ENCODE measurements around the gene CNTNAP5. TPM values are rescaled to one million over a fixed set of nuclear protein-coding genes. Genes with fewer than 3 reads are reported as not detected.

CNTNAP5 gene
- total RNA-seq, 1 experiment from 2014 or later: not detected

- ChIA-PET POLR2A (ENCODE audit: low non-redundant PET) (no interaction called here), CTCF (no interaction called here)
- no peaks in the 10 kb centered on the region for H3K4me1 ChIP-seq (ENCODE audit: insufficient read depth, low read length, poor library complexity, severe bottlenecking)
- TF ChIP-seq CTCF (conservative IDR thresholded peaks at IDR 0.05; ENCODE audit: low read depth, low read length) (no peak), EZH2 (IDR thresholded peaks at IDR 0.05; ENCODE audit: borderline replicate concordance, low read depth, low read length, poor library complexity, severe bottlenecking) (no peak)
- no peaks in the 10 kb centered on the region for H3K36me3 ChIP-seq (ENCODE audit: insufficient read depth, low read length, poor library complexity, severe bottlenecking)
- no peak overlapping the region for H3K27ac ChIP-seq (ENCODE audit: low read depth, low read length, poor library complexity, severe bottlenecking)
- no peak for DNase-seq (ENCODE audit: low spot score)
- H3K9me3 ChIP-seq (ENCODE audit: low read depth, low read length, poor library complexity, severe bottlenecking): no peaks in the 10 kb centered on the region
- no TSS peak for BruUV-seq (replicated peaks)
- H3K4me3 ChIP-seq (ENCODE audit: low read depth, low read length, poor library complexity, severe bottlenecking): no peak overlapping the region
- intact Hi-C loops (cut with micrococcal nuclease; ENCODE audit: unreplicated experiment): no loop called here
- no peaks in the 10 kb centered on the region for H3K27me3 ChIP-seq (replicated peaks; ENCODE audit: insufficient read depth, low read depth, low read length, poor library complexity)
Measured at GRCh38 chr2:124171472-124172063, 146.5 kb downstream of the CNTNAP5 start.

GRCh38 chr2:124178719-124179118, 153.6 kb downstream of the CNTNAP5 start:
- no peaks in the 10 kb centered on the region for H3K36me3 ChIP-seq (ENCODE audit: insufficient read depth, low read length, poor library complexity, severe bottlenecking)
- no peaks in the 10 kb centered on the region for H3K4me1 ChIP-seq (ENCODE audit: insufficient read depth, low read length, poor library complexity, severe bottlenecking)
- no TSS peak for BruUV-seq (replicated peaks)
- ChIA-PET POLR2A (ENCODE audit: low non-redundant PET) (no interaction called here), CTCF (no interaction called here)
- peaks cover 3% of the 10 kb centered on the region for H3K27me3 ChIP-seq (replicated peaks; ENCODE audit: insufficient read depth, low read depth, low read length, poor library complexity)
- TF ChIP-seq EZH2 (IDR thresholded peaks at IDR 0.05; ENCODE audit: borderline replicate concordance, low read depth, low read length, poor library complexity, severe bottlenecking) (no peak), CTCF (conservative IDR thresholded peaks at IDR 0.05; ENCODE audit: low read depth, low read length) (no peak)
- H3K9me3 ChIP-seq (ENCODE audit: low read depth, low read length, poor library complexity, severe bottlenecking): no peaks in the 10 kb centered on the region
- no peak overlapping the region for H3K4me3 ChIP-seq (ENCODE audit: low read depth, low read length, poor library complexity, severe bottlenecking)
- intact Hi-C loops (cut with micrococcal nuclease; ENCODE audit: unreplicated experiment): no loop called here
- no peak overlapping the region for H3K27ac ChIP-seq (ENCODE audit: low read depth, low read length, poor library complexity, severe bottlenecking)
- DNase-seq (ENCODE audit: low spot score): no peak

GRCh38 chr2:124180635-124181034, 155.5 kb downstream of the CNTNAP5 start:
- no peak for DNase-seq (ENCODE audit: low spot score)
- Histone ChIP-seq H3K27me3 (replicated peaks; ENCODE audit: insufficient read depth, low read depth, low read length, poor library complexity) (peaks cover 4% of the 10 kb centered on the region), H3K9me3 (ENCODE audit: low read depth, low read length, poor library complexity, severe bottlenecking) (no peaks in the 10 kb centered on the region), H3K4me3 (ENCODE audit: low read depth, low read length, poor library complexity, severe bottlenecking) (no peak overlapping the region), H3K4me1 (ENCODE audit: insufficient read depth, low read length, poor library complexity, severe bottlenecking) (no peaks in the 10 kb centered on the region), H3K36me3 (ENCODE audit: insufficient read depth, low read length, poor library complexity, severe bottlenecking) (no peaks in the 10 kb centered on the region), H3K27ac (ENCODE audit: low read depth, low read length, poor library complexity, severe bottlenecking) (no peak overlapping the region)
- intact Hi-C loops (cut with micrococcal nuclease; ENCODE audit: unreplicated experiment): no loop called here
- ChIA-PET CTCF (no interaction called here), POLR2A (ENCODE audit: low non-redundant PET) (no interaction called here)
- no TSS peak for BruUV-seq (replicated peaks)
- TF ChIP-seq CTCF (conservative IDR thresholded peaks at IDR 0.05; ENCODE audit: low read depth, low read length) (no peak), EZH2 (IDR thresholded peaks at IDR 0.05; ENCODE audit: borderline replicate concordance, low read depth, low read length, poor library complexity, severe bottlenecking) (no peak)
